GM12873 (cell line): ENCODE results near the gene C1orf167.

ENCODE experiments used
- TF ChIP-seq, protein P1 (sequence below): IDR thresholded peaks from 2 replicates; pipeline ENCODE4 v1.5.1; 2012; ENCODE audit warnings: low read depth, mild to moderate bottlenecking, moderate library complexity, low read length, control low read depth; ENCODE audit not compliant: insufficient read depth; ENCODE audit errors: missing control alignments

C1orf167 gene

DNA sequence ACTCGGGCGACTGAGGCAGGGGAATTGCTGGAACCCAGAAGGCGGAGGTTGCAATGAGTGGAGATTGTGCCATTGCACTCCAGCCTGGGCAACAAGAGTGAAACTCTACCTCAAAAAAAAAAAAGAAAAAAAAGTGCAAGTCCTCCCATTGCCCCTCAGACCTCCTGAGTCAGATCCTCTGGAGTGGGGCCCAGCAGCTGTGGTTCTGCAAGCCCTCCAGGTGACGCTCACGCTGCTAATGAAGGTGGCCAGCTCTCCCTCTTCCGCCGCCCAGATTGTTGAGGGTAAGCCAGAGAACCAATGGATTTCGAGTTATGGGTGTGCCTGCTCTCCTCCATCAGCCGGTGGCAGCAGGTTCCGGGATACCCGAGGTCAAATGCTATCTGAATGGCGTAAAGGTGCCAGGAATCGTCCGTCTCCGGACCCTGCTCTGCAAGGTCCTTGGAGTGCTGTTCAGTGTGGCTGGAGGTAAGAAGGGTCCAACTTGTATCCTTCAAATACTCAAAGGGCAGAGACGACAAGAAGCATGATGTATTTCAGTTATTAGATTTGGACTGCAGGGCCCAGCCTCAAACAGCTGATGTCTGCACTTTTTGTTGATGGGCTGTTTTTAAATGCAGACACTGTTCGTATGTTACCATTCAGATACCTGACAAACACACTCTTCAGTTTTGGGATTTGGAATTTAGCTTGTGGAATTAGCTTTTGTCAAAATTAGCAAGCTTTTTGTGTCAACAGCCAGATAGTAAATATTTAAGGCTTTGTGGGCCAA, 61.6 kb downstream of the C1orf167 start:
- TF ChIP-seq, protein P1, sequence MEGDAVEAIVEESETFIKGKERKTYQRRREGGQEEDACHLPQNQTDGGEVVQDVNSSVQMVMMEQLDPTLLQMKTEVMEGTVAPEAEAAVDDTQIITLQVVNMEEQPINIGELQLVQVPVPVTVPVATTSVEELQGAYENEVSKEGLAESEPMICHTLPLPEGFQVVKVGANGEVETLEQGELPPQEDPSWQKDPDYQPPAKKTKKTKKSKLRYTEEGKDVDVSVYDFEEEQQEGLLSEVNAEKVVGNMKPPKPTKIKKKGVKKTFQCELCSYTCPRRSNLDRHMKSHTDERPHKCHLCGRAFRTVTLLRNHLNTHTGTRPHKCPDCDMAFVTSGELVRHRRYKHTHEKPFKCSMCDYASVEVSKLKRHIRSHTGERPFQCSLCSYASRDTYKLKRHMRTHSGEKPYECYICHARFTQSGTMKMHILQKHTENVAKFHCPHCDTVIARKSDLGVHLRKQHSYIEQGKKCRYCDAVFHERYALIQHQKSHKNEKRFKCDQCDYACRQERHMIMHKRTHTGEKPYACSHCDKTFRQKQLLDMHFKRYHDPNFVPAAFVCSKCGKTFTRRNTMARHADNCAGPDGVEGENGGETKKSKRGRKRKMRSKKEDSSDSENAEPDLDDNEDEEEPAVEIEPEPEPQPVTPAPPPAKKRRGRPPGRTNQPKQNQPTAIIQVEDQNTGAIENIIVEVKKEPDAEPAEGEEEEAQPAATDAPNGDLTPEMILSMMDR, result no peak

DNA sequence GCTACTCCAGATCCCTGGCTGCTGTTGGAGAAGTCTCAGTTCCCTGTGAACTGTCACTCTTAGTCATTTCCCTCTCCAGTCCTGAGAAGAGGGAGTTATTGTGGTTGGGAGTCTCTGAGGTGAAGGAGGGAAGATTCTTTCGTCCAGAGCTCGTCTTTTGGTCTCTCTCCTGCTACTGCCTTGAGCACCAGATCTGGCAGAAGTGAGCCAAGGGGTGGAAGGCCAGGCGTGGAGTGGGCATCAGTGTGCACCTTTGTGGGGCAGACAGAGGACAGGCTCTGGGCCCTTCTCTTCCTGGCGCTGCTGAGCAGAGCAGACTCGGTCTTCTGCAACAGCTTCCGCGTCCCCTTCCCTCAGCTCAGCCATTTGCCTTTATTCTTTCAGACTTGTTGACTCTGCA, 63.1 kb downstream of the C1orf167 start:
- TF ChIP-seq, protein P1, result no peak

DNA sequence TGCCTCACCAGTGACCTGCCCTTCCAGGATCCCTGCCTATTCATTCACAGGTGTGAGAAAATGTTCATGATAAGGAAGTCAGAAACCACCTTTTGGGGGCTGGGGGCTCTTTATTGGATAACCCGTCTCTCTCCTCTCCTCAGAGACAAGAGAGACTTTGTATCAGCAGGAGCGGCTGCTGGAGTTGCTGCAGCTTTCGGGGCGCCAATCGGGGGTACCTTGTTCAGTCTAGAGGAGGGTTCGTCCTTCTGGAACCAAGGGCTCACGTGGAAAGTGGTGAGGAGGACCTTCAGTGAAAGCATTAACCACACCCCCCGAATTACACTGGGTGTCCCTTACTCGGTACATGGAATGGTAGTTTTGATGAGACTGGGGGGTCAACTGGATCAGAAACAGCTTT, 65.0 kb downstream of the C1orf167 start:
- TF ChIP-seq, protein P1, result no peak

DNA sequence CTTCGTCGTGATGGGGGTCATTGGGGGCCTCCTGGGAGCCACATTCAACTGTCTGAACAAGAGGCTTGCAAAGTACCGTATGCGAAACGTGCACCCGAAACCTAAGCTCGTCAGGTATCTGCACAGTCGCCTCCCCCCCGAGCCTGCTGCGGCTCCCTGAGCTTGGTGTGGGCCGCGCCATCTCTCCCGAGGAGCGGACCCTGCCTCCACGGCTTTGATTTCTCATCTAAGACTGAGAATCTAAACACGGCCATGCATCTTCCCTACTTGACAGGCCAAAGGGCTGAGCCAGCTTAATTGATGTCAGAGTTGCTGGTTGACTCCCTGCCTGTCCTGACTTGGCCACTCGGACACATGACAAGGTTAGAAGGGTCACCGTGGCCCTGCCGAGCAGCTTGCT, 66.5 kb downstream of the C1orf167 start:
- TF ChIP-seq, protein P1, result no peak

DNA sequence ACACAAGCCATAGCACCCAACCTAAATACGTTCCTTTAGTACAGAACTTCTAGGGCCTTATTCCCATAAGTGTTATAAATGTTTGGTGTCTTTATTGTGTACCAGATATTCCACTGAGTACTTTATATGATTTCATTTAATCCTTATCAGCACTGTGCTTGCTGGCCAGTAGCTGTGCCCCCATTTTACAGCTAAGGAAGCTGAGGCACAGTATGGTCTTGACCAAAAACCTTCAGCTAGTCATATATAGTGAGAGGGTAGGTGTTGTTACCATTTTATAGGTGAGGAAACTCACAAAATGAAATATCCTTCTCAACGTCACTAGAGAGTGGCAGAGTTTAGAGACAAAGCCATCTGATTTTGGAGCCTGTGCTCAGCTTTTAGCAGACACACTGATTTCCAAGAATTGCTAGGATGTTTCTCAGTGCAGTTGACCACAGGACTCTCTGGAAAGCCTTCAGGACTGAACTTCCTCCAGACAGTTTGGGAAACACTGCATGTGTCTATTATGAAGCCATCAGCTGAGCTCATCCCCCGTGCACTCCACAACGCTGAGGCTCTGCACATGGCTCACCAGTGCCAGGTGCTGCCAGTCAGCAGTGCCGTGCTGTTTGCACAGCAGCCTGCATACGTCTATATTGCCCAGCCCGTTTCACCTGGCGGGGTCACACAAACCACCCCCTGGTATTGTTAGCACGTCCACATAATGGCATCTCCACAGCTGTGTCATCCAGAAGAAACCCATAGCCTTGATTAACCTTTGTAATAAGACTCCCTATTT, 70.1 kb downstream of the C1orf167 start:
- TF ChIP-seq, protein P1, result no peak

DNA sequence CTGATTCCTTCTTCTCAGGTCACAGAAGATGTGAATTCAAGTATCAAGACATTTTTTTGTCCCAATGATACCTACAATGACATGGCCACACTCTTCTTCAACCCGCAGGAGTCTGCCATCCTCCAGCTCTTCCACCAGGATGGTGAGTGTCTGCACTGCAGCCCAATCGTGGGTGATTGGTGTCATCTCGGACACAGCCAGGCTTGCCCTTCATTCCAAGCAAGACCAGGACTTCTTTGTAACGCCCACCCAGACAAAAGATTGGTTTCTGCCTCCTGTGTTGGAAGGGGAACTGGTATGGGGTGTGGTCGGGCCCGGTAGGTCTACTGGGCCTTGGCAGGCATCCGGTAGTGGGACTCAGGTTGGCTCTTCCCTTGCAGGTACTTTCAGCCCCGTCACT, 71.5 kb downstream of the C1orf167 start:
- TF ChIP-seq, protein P1, result no peak

DNA sequence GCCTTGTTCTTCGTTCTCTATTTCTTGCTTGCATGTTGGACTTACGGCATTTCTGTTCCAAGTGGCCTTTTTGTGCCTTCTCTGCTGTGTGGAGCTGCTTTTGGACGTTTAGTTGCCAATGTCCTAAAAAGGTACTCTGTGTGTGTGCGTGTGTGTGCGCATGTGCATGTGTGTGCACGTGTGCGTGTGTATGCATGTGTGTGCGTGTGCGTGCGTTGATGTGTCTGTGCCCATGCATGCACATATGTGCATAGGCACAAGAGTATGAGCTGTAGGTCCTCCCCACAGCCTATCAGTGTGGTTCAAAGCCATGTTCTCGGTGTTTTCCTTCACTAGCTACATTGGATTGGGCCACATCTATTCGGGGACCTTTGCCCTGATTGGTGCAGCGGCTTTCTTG, 71.9 kb downstream of the C1orf167 start:
- TF ChIP-seq, protein P1, result no peak
